ENCODE data around the gene PRSS56.

The PRSS56 gene

DNA sequence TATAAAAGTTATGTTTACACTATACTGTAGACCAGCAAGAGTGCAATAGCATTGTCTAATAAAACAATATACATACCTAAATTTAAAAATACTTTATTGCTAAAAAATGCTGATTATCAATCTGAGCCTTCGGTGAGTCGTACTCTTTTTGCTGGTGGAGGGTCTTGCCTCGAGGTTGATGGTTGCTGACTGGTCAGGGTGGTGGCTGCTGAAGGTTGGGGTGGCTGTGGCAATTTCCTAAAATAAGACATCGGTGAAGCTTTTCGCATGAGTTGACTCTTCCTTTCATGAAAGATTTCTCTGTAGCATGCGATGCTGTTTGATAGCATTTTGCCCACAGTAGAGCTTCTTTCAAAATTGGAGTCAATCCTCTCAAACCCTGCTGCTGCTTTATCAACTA, 27.8 kb downstream of the PRSS56 start:
- DNase-seq (ENCODE audit: low spot score): no peak
- in situ Hi-C loops (cut with MboI; ENCODE audit: low sequenced_read_pairs, unreplicated experiment): no loop called here
- TF ChIP-seq, protein P1, sequence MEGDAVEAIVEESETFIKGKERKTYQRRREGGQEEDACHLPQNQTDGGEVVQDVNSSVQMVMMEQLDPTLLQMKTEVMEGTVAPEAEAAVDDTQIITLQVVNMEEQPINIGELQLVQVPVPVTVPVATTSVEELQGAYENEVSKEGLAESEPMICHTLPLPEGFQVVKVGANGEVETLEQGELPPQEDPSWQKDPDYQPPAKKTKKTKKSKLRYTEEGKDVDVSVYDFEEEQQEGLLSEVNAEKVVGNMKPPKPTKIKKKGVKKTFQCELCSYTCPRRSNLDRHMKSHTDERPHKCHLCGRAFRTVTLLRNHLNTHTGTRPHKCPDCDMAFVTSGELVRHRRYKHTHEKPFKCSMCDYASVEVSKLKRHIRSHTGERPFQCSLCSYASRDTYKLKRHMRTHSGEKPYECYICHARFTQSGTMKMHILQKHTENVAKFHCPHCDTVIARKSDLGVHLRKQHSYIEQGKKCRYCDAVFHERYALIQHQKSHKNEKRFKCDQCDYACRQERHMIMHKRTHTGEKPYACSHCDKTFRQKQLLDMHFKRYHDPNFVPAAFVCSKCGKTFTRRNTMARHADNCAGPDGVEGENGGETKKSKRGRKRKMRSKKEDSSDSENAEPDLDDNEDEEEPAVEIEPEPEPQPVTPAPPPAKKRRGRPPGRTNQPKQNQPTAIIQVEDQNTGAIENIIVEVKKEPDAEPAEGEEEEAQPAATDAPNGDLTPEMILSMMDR (IDR thresholded peaks at IDR 0.05; ENCODE audit: borderline replicate concordance, control extremely low read depth, extremely low read depth, insufficient read depth, missing control alignments): no peak

DNA sequence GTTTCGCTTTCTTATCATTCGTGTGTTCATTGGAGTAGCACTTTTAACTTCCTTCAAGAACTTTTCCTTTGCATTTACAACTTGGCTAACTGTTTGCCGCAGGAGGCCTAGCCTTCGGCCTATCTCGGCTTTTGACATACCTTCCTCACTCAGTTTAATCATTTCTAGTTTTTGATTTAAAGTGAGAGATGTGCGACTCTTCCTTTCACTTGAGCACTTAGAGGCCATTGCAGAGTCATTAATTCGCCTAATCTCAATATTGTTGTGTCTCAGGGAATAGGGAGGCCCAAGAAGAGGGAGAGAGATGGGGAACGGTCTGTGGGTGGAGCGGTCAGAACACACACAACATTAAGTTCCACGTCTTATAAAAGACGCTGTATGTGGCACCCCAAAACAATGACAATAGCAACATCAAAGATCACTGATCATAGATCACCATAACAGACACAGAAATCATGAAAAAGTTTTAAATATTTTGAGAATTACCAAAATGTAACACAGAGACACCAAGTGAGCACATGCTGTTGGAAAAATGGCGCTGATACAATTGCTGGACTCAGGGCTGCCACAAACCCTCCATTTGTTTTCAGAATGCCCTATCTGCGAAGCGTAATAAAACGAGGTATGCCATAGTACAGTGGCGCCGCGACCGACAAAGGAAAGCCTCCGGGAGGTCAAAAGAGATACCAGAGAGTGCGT, 29.6 kb downstream of the PRSS56 start:
- DNase-seq (ENCODE audit: low spot score): no peak
- TF ChIP-seq, protein P1 (IDR thresholded peaks at IDR 0.05; ENCODE audit: borderline replicate concordance, control extremely low read depth, extremely low read depth, insufficient read depth, missing control alignments): no peak
- in situ Hi-C loops (cut with MboI; ENCODE audit: low sequenced_read_pairs, unreplicated experiment): no loop called here

DNA sequence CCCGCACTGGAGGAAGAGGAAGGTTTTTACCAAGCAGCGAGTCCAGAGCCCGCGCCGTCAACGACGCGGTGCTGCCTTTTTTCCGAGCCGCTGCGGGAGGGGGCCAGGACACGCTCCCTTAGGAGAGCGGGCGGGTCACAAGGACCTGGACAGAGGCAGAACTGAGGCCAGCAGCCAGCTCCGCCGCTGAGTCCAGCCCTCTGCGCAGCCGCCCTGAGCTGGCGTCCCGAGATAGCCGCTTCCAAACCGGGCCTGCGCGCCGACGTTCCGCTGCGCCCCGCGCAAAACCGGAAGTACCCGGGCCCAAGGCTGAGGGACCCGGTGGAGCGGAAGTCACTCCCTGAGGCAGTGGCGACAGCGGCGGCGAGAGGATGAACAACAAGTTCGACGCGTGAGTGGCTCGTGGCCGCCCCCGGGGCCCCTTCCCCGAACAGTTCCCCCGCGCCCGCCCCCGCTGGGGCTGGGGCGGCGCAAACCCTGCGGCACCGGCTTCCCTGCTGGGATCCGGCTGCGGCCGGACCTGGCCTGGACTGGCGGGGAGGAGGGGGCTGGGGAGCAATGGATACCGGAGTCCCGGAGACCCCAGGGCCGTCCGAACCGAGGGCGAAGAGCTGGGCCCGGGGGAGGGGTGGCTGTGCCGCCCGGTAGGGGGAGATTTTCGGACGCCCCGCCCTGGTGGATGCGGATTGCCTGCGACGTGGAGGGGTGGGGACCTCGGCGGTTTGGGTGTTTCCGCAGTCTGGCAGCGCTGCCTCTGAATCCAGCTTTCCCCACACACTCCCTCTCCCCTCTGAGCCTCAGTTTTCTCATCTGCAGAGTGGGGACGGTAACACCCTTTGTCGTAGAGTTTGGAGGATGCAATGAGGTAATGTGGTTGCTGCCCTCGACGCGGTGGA, 30.4 kb downstream of the PRSS56 start, which contains the start of the genes EIF4E2 and TIGD1:
Gene EIF4E2, plus strand, starts transcription at position 336 of the 896 bp plus-strand sequence. Its CDS starts 36 bp downstream, at position 372.
Gene TIGD1, minus strand, starts transcription at position 204 of the 896 bp plus-strand sequence. CDS start 675 bp downstream, outside the sequence.
- TF ChIP-seq, protein P1 (IDR thresholded peaks at IDR 0.05; ENCODE audit: borderline replicate concordance, control extremely low read depth, extremely low read depth, insufficient read depth, missing control alignments): no peak
- peak; percentile 99 for DNase-seq (ENCODE audit: low spot score)
- in situ Hi-C loops (cut with MboI; ENCODE audit: low sequenced_read_pairs, unreplicated experiment): no loop called here

DNA sequence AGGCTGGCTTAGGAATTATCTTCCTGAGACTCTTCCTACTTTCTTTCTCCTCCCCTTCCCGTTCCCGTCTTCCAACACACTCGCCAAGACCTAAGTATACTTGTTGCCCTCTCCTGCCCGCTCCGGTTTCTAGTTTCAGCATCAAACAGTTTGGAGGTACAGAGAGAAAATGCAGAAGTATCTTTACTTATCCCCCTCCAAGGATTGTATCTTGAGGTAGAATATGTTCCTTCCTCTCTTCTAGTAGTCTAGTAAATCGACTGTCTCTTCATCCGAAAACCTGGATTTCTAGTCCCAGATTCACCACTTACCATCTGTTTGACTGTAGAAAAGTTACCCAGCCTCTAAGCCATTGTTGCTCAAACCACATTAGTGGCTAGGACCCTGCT, 31.1 kb downstream of the PRSS56 start:
- TF ChIP-seq, protein P1 (IDR thresholded peaks at IDR 0.05; ENCODE audit: borderline replicate concordance, control extremely low read depth, extremely low read depth, insufficient read depth, missing control alignments): no peak
- in situ Hi-C loops (cut with MboI; ENCODE audit: low sequenced_read_pairs, unreplicated experiment): no loop called here
- peak; percentile 32 for DNase-seq (ENCODE audit: low spot score)

DNA sequence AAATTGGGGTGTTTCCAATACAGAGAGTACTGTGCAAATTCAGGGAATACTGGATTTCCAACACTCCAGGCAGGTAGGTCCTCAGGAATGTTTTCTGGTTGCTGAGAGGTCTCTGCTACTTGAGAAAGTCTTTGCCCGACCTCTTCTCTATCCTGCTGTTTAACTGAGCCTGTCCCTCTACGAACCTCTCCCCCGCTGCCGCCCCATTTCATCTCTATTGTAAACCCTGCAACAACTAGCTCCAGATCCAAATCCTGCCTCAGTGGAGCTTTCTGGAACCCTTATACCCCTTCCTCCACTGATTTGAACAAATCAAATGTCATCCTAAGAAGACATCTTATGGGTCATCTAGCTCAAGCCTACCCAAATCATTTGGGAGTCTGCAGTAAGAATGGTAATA, 31.6 kb downstream of the PRSS56 start:
- in situ Hi-C loops (cut with MboI; ENCODE audit: low sequenced_read_pairs, unreplicated experiment): no loop called here
- TF ChIP-seq, protein P1 (IDR thresholded peaks at IDR 0.05; ENCODE audit: borderline replicate concordance, control extremely low read depth, extremely low read depth, insufficient read depth, missing control alignments): no peak
- DNase-seq (ENCODE audit: low spot score): no peak

DNA sequence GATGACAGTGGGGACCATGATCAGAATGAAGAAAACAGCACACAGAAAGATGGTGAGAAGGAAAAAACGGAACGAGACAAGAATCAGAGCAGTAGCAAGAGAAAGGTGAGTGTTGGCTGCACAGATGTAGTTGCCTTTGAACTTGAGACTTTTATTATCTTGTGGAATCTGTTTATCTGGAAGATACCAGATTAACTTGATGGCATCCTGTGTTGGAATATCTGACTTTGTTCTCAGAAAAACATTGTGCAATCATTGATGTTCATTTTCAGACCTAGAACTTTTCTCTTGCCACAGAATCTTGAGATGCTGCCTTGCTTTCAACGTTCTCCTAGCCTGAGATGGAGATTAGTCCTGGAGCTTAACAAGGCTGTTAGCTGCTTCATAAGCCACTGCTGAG, 36.2 kb downstream of the PRSS56 start:
- DNase-seq (ENCODE audit: low spot score): no peak
- TF ChIP-seq, protein P1 (IDR thresholded peaks at IDR 0.05; ENCODE audit: borderline replicate concordance, control extremely low read depth, extremely low read depth, insufficient read depth, missing control alignments): no peak
- in situ Hi-C loops (cut with MboI; ENCODE audit: low sequenced_read_pairs, unreplicated experiment): no loop called here
